ENCODE measurements around the gene SSTR5. TPM values are rescaled to one million over a fixed set of nuclear protein-coding genes. Genes with fewer than 3 reads are reported as not detected.
A peak's percentile ranks its signal among the peaks of the same experiment; 100 is the strongest.

SSTR5 gene
- total RNA-seq, 1 experiment from 2014 or later: not detected

DNA sequence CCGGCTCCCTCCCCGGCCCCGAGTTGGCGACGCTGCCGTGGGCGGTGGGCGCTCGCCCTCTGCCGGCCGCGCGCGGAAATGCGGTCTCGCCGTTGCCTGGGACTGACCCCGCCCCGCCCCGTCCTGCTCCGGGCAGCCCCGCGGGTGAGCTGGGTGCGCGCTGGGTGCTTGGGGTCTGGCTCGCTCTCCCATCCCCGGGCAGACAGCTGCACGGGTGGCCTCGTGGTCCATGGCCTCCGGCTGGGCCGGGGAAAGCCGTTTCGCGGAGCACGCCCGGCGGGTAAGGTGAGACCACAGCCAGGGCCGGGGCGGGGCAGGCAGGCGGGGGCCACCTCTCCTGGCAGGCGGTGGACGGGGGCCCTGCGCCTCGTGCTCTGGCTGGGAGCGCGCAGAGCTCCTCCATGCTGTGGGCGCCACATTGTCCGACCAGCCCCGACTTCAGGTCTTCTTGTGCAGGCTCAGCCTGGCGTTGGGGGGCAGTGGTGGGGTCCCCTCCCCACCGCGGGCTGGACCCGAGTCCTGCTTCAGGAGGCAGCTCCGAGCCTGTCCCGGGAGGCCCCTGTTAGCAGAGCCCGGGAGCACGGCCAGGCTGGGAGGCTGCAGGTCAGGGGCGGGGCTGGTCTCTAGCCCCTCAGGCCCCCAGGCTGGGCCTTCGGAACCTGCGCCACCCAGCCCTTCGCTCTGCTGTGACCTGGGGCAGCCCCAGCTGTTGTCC is 30.5 kb downstream of the SSTR5 start:
- no peak for DNase-seq (ENCODE audit: low read depth)

GRCh38 chr16:1103636-1103980 is 31.1 kb downstream of the SSTR5 start:
- DNase-seq (ENCODE audit: low read depth): no peak

DNA sequence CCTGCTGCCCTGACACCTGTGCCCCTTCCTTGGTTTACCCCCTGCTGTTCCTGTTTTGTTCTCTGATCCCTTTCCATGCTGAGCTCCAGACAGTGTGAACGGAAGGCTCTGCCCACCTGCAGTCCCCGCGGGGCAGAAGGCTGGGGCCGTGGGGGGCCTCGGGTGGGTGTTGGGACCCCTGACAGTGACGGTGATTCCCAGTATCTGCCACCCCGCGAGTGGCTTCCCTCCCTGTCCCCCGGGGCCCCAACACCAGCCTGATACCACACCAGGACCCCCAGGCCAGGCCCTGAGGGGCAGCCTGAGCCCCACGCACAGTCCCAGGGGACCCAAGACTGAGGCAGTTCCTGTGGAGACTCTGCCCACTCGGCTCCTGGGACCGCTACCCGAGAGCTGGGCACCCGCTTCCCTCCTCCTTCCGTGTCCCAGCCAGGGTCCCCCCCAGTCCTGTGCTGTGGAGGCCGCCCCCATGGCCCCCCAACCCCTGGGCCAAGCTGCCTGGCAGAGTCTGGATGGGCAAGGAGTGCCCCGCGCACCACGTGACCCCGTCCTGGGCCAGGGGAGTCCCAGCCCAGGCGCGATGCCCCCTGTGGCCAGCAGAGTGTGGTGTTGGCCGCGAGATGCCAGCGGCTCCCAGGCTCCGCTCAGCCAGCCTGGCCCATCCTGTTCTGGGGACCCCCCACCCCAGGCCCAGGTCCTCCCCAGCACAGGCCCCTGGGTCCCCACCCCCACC is 33.5 kb downstream of the SSTR5 start:
- DNase-seq (ENCODE audit: low read depth): peak; percentile 34

DNA sequence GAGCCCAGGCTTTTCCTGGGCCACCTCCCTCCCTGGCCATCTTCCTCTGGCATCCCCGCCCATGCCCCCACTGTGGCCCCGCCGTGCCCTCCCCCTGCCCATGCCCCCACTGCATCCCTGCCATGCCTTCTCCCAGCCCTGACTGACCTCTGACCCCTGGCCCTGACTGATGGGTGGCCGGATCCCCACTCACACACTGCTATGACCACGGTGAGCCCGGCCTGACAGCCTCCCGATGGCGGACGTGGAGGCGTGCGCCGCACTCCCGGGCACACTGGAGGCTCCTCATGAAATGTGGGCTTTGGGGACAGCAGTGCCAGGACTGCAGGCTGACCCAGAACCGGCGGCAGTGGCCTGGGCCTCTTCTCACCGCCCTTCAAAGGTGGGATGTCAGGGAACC is 34.1 kb downstream of the SSTR5 start:
- no peak for DNase-seq (ENCODE audit: low read depth)

GRCh38 chr16:1107141-1107540 is 34.6 kb downstream of the SSTR5 start:
- no peak for DNase-seq (ENCODE audit: low read depth)

DNA sequence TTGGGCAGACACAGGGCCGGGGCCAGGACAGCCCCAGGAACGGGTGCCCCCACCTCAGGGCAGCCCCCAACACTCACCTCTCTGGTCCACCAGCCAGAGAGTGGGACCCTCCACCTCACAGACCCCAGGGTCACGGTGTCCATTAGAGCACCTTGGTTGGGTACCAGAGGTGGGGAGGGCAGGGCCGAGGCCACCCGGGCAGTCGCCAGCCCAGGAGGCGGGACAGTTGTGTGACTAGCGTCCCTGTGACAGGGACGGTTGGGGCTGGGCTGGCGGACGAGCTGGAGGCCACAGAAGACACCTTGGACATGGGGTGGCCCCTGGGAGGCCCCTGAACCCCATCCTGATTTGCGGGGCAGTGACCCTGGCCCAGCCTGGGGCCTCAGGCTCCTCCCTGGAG is 35.2 kb downstream of the SSTR5 start:
- DNase-seq (ENCODE audit: low read depth): no peak

DNA sequence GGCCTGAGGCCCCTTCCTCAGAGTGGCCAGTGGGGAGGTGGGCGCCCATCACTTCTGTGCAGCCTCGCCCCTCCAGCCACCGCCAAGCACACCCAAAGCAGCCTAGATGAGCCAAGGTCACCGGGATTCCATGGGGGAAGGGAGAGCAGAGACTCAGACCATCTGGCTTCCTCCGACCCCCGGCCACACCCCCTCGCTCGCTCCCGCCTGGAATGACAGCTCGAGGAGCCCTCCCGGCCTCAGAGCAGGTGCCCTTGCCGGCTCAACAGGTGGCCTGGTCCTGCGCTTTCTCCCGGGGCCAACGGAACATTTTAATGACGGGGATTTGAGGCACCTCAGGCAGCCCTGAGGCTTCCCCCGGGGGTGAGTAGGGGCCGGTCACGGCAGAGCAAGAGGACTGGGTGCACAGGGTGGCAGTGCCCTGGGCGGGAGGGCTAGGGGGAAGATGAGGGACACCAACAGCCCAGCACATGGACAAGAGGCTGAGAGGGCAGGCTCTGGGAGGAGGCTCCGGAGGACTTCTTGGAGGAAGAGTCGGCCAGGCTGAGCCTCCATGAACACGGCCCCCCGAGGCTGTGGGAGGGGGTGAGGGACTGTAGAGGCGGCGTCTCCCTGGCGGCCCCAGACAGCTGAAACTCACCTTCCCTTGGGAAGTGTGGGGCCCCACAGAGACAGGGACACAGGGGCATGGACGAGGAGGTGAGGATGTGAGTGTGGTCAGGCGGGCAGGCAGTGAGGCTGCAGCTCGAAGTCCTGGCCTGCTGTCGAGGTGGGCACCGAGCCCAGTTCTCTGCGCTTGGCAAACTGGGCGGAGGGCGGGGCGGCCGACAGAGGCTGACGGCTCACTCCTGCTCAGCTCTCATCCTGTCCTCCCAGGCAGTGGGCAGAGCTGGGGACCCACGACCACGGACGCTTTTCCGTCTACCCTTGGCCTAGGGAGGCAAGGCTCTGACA is 36.0 kb downstream of the SSTR5 start:
- DNase-seq (ENCODE audit: low read depth): no peak

DNA sequence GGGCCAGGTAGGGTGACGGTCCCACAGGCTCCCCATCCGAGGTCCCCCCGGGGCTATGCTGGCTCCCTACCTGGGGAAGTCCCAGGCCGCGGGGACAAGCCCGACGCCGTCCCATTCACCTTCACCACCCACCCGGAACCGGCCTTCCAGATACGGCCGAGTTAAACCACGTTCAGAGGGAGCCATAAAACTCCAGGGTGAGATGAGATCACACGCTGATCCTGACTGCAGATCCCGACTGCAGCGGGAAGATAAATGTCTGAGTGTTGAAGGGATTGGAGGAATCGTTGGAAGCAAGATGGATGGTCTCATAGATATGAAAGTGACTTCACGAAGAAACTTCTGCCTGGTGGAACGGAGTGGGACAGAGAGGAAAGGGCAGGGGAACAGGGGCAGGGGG is 37.1 kb downstream of the SSTR5 start:
- DNase-seq (ENCODE audit: low read depth): no peak

DNA sequence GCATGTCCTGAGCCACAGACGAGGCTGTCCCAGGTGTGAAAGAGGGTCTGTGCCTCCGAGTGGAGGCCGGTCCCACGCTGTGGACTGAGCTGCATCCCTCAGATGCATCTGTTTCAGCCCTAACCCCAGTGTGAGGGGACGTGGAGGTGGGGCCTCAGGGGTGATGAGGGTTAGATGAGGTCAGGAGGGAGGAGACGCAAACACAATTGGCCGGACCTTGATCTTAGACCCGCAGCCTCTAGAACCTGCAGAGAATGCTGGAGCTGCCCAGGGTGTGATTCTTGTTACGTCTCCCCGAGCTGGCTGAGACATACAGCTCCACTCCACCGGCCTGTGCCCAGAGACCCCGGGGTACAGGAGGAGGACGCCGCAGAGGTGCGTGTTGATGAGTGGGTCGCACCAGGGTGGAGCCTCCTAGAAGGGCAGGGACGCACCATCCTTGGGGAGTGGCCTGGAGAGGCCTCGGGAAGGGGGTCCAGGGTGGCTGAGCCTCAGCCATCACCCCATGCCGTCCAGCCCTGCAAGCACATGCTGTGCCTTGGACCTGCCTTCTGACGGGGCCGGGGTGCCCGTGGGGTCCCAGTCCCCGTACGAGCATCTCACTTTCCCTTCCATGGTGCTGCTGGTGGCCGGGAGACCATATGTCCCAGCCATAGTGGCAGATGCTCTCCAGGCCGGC is 40.1 kb downstream of the SSTR5 start:
- DNase-seq (ENCODE audit: low read depth): no peak

DNA sequence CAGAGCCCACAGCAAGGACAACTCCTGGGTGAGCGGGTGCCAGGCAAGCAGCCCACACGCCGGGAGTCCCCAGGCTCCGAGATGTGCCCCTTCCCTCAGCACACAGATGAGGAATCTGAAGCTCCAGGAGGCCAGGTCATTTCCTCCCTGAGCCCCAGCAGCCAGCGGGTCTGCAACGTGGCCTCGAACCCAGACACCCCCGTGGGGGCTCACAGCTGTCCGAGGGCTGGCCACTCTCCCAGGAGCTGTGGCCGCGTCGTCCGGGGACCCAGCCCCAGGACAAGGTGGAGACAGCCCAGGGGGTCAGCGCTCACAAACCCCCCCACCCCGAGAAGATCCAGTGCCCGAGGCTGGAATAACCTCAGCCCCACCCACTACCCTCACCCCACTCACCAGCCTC is 40.9 kb downstream of the SSTR5 start:
- DNase-seq (ENCODE audit: low read depth): no peak

DNA sequence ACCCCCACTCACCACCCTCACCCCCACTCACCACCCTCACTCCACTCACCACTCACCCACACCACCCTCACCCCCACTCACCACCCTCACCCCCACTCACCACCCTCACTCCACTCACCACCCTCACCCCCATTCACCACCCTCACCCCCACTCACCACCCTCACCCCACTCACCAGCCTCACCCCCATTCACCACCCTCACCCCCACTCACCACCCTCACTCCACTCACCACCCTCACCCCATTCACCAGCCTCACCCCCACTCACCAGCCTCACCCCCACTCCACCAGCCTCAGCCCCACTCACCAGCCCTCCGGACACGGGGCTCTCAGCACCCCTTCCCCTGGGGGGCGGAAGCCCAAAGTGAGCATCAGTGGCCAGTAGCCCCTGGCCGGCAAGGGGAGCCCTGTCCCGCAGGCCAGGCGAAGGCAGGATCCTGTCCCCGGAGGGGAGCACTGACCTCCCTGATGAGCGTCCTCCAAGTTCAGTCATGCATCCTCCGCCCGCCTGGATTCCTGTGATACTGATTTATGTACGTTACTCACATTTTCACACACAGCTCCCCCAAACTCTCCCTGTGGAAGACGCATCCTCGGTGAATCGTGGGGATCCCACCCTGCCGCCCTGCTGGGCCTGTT is 41.5 kb downstream of the SSTR5 start:
- no peak for DNase-seq (ENCODE audit: low read depth)

GRCh38 chr16:1116693-1117077 is 44.1 kb downstream of the SSTR5 start:
- DNase-seq (ENCODE audit: low read depth): no peak

DNA sequence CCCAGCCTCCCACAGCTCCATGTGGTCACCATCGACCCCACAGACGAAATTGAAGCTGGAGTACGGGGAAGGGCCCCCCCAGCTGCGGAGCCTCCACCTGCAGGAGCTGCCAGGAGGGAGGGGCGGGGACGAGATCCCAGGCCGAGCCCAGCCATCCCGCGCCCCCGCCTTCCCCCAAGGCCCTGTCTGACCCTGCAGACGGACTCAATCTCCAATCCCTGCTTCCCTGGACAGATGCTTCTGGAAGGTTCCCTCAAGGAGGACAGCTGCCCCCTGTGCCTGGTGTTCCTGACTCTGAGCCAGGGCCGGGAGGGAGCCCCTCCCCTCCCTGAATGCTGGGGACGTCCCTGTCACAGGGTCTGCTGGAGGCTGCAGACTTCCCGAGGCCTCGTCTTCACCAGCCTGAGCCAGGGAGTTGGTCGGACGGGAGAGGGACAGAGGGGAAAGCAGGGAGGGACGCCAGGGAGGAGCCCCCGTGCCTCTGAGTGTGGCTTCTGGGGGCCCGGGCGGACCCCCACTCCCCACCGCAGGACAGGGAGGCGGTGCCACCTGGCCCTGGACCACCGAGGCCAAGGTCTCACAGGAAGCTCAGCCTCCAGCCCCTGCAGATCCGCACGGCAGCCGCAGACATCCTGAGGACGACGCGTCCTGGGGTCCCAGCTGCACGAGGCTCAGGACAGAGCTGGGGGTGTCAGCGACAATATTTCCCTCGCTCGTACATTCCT is 44.8 kb downstream of the SSTR5 start:
- DNase-seq (ENCODE audit: low read depth): no peak

- no peak for DNase-seq (ENCODE audit: low read depth)
These were observed 45.4 kb downstream of the SSTR5 start for GRCh38 chr16:1117926-1118325.

DNA sequence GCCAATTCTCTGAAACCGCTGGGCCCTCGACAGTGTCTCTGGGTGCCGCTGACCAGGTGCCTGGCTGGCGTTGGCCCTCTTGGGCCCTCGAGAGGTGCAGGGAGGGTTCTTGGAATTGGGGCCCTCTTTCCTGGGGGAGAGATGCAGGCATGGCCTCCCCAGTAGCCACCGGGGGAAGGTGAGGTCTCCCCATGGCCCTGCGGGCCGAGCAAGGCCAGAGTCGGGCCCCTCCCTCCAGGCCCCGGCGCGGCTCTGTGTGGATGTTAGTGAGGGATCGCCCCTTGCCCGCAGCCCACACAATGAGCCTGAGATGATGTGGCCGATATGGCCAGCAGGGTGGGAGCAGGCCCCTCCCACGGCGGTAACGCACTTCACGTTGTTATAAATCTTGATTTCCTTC is 46.6 kb downstream of the SSTR5 start:
- DNase-seq (ENCODE audit: low read depth): no peak

DNA sequence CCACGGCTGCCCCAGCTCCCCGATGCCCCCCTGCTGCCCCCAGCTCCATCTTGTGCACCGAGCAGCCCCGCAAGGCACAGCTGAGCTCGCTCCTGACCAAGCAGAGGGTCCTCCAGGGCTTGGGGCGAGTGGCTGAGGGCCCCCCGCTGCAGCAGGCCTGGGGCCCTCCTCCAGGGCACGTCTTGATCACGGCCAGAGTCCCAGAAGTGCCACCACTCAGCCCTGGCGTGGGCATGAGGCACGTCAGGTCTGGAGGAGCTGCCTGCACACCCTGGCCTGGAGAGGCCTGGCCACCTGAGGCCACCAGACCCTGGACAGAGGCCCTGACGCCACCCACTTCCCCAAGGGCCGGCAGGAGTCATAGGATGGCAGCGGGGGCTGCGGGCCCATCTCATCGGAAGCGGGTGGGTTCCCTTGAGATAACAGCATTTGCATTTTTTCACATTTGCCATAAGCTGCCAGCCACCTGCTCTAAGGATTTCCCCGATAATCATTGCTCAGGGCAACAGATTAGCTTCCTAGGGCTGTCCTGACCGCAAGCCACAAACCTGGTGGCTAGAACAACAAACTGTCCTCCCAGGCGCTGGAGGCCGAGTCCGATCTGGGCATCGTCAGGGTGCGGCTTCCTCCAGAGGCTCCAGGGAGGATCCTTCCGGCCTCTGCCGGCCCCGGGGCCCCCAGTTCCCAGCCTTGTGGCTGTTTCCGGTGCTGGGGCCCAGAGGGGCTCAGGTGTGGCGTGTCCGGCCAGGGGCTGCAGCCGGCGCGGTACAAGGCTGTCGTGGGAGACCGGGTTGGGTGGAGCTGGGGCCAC is 47.4 kb downstream of the SSTR5 start:
- DNase-seq (ENCODE audit: low read depth): peak; percentile 44

DNA sequence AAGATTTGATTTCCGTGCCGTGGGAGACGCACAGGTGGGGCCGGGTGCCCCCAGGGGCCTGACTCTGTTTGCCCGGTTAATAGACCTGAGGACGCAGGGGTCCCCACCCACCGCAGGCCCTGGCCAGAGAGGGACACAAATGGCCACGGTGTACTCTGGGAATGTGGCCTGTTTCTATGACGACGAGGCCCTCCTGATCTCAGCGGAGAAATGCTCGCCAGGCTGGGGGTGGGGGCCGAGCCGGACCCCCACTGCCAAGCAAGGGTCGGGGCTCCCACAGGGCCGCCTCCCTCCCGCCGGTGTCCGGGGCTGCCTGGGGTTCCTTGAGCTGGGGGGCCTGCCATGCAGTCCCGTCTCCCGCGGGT is 48.0 kb downstream of the SSTR5 start:
- no peak for DNase-seq (ENCODE audit: low read depth)

- no peak for DNase-seq (ENCODE audit: low read depth)
These were observed 48.5 kb downstream of the SSTR5 start for GRCh38 chr16:1121009-1121408.

DNA sequence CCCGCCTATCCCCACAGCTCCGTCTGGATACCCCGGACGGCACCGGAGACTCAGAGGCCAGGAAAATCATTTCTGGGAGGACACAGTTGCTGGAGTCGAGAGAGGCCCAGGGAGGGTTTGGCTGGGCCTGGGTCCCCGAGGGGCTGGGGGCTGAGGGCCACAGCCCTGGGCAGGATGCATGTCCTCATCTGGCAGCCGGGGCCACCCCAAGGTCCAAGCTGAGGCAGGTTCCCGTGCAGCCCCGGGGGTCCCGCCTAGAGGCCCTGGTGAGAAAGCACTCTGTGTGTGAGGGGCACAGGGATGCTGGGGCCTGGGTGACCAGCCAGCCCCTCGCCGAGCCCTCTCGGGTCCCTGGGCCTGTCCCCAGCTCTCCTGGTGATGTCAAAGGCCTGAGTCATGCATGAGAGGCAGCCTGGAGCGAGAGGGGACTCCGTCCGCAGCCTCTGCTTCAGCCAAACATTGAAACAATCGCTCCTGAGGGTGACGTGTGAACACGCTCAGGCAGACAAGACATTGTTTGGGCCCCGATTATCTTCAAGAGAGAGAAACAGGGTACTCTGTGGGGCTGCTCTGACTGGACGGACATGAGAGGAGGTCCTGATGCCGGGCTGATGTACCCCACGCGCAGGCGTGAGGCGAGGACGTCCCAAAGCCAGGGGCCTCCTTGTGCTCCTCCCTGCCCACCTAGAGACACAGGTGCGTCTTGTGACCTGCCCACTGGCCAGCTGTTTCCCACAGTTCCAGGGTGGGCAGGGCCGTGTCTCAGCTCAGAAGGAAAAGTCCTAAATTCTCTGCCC is 49.3 kb downstream of the SSTR5 start:
- DNase-seq (ENCODE audit: low read depth): no peak
